ENCODE measurements around the gene TDRD10. TPM values are rescaled to one million over a fixed set of nuclear protein-coding genes. Genes with fewer than 3 reads are reported as not detected.
A peak's percentile ranks its signal among the peaks of the same experiment; 100 is the strongest.

TDRD10 gene, protein sequence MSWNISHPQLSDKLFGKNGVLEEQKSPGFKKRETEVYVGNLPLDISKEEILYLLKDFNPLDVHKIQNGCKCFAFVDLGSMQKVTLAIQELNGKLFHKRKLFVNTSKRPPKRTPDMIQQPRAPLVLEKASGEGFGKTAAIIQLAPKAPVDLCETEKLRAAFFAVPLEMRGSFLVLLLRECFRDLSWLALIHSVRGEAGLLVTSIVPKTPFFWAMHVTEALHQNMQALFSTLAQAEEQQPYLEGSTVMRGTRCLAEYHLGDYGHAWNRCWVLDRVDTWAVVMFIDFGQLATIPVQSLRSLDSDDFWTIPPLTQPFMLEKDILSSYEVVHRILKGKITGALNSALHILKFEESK
- not detected in 2 replicates for total RNA-seq (2014; rRNA removed; shearing (Covaris generic))

DNA sequence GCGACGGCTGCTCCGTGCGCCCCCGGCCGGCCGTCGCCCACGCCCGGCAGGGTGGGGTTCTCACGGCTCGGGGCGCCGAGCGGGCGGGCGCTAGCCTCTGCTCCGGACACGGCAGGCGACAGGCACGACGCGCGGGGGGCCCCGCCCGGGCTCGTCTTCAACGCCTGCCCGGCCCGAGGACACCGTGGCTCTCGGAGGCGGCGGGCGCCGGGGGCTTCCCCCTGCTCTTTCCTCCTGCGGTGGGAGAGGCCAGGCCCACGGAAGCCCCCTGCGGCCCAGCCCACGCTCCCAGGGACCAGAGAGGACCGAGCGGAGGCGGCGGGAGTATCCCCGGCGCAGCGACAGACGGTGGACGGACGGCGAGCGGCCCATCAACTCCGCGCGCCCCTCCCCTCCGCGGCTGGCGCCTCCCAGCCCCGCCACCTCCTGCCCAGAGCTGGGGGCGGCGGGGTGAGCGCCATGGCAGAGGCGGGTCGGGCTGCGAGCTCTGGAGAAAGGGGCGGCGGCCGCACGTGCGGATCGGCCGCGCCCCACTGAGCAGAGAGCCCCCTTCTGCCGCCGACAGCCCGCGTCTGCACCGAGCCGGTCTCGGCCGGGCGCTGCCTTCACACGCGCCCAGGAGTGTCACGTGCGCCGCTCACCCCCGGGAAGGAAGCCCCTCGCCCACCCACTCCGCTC is at the start of gene TDRD10, which contains the start of gene SHE:
TSS of gene TDRD10 (plus strand) at position 154 of the 678 bp plus-strand sequence. CDS start 4,685 bp downstream, outside the sequence.
TSS of gene SHE (minus strand) at position 347 of the 678 bp plus-strand sequence. CDS start 386 bp downstream, outside the sequence.
- DNase-seq (ENCODE audit: low spot score): no peak

DNA sequence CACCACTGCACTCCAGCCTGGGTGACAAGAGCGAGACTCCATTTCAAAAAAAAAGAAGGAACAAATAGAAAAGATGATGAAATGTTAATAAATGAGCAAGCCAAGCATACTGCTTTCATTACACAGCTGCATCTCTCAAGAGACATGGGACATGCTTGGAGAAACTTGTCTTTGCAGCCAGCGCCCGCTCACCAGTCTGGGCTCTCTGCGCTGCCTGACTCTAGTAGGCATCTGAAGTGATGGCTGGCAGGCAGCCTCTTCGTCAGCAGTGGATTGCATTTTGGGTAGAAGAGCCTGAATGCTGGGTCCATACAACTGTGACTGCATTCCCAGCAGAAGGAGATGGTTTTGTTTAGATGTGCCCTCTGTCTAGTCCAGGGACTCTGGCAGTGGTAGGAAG is 48.9 kb upstream of the TDRD10 start:
- no peak for DNase-seq (ENCODE audit: low spot score)

DNA sequence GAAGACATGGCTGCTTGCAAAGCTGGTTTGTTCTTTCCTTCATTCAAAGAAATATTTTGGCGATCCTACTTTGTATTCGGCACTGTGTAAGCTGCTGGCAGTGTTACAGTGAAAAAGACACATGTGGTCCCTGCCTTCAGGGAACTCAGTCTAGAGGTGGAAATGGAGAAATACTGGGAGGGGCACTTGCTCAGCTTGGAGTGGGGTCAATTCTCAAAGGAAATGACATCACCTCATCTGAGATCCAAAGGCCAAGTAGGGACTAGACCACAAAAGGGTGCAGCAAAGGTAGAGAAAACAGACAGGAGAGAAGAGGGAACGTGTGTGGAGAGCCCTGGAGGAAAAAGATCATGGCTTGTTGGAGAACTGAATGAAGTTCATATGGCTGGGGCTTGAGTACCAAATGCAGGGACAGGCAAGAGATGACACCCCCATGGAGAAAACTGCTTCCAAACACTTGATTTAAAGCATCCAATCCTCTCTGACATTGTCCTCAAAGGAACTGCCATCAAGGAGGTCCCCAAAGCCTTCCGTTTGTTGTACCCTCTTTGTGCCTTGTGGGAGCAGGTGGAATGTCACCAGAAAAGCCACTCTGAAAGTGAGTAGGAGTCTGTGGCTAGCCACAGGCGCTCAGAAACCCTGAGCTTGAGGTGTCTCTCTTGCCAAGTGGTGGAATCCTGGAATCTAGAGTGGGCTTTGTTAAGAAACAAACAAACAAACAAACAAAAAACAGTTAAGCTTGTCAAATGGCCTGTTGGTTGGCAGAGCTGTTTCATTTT is 48.3 kb upstream of the TDRD10 start:
- DNase-seq (ENCODE audit: low spot score): peak; percentile 78

DNA sequence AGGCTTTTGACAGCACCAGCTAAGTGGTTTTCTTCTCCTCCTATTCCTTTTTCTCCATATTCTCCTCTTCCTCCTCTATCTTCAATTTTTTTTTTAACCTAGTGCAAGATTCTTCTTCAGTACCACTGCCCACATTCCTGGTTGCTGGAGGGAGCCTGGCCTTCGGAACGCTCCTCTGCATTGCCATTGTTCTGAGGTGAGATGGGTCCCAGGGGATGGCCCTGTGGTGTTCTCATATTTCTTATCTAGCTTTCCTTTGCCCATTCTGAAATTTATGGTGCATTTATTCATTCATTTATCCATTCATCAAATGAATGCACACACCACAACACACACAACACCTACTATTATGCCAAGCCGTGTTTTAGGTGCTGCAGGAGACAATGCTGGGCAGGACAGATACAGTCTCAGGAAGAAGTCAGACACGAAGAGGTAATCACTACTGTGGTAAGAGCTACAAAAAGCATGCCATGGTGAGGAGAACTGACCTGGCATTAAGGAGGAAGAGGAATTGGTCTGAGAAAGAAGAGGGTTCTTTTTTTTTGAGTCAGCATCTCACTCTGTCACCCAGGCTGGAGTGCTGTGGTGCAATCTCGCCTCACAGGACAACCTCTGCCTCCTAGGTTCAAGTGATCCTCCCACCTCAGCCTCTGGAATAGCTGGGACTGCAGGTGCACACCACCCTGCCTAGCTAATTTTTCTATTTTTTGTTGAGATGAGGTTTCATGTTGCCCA is 47.5 kb upstream of the TDRD10 start:
- no peak for DNase-seq (ENCODE audit: low spot score)

DNA sequence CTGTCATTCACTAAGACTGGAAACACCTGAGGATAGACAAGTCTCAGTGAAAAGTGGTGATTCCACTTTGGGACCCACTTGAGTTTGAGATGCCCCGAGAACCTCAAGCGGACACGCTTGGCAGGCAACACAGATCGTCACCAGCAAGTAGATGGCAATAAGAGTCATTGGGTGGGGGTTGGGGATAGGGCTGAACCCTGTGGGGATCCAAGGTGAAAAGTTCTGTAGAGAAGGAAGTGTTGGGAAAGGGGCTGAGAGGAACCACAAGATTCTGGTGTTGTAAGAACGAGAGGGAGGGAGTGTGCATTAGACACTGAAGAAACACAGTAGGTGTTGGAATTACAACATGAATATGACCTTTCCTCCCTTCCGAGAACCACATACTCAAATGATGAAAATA is 45.4 kb upstream of the TDRD10 start:
- DNase-seq (ENCODE audit: low spot score): no peak

DNA sequence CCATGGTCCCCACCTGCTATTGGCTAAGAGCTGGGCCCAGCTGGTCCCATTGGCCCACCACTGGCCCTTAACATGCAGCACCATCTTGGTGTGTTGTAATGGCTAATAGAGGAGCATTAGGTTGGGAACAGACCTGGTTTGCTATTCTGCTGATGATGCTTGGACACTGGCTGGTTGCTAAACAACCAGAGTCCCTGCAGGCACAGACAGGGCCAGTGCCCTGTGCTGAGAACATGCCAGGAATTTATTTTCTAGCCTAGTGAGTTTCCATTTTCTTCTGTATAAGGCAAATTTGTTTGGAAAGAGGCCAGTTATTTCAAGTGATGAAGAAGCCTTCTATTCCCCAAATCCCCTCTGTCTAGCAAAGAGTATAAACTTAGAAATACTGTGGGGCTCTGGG is 42.9 kb upstream of the TDRD10 start:
- DNase-seq (ENCODE audit: low spot score): no peak

DNA sequence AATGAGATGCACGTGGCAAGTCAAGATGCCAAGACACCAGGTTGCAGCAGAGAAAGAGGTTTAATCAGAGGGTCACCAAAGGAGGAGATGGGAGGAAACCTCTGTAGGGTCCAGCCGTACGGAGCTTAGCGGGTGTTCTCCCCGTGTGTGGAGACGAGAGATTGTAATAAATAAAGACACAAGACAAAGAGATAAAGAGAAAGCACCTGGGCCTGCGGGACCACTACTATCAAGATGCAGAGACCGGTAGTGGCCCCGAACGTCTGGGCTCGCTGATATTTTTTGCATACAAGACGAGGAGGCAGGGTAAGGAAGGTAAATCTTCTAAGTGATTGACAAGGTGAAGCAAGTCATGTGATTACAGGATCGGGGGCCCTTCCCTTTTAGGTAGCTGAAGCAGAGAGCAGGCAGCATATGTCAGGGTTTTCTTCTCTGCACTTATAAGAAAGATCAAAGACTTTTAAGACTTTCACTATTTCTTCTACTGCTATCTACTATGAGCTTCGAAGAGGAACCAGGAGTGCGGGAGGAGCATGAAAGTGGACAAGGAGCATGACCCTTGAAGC is 41.2 kb upstream of the TDRD10 start:
- no peak for DNase-seq (ENCODE audit: low spot score)

DNA sequence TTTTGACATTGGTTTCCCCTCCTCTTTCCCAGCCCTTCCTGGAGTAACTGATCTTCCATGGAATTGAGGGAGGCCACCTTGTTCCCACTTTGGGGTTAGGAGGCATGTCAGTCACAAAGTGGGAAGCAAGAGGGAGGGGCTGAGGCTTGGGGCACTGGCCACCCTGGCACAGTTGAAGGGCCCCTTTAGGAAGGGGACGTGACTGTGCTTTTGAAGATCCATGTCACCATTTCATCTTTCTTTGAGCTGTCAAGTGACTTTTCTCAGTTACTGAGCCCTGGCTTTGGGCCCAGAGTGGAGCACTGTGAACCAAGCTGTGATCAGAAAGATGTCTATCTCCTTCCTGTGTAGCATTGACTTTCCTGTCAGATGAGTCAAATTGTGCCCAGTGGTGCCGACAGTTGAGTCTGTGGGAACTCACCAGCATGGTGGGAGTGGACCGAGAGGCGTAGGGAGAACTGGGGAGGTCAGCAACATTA is 38.5 kb upstream of the TDRD10 start:
- DNase-seq (ENCODE audit: low spot score): peak; percentile 63

DNA sequence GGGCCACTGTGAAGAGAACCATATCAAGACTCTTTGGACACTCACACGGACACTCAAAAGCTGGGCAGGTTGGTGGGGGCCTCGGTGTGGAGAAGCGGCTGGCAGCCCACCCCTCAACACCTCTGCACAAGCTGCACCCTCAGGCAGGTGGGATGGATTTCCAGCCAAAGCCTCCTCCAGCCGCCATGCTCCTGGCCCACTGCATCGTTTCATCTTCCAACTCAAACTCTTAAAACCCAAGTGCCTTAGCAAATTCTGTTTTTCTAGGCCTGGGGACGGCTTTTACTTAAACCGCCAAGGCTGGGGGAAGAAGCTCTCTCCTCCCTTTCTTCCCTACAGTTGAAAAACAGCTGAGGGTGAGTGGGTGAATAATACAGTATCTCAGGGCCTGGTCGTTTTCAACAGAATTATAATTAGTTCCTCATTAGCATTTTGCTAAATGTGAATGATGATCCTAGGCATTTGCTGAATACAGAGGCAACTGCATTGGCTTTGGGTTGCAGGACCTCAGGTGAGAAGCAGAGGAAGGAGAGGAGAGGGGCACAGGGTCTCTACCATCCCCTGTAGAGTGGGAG is 36.3 kb upstream of the TDRD10 start:
- no peak for DNase-seq (ENCODE audit: low spot score)

DNA sequence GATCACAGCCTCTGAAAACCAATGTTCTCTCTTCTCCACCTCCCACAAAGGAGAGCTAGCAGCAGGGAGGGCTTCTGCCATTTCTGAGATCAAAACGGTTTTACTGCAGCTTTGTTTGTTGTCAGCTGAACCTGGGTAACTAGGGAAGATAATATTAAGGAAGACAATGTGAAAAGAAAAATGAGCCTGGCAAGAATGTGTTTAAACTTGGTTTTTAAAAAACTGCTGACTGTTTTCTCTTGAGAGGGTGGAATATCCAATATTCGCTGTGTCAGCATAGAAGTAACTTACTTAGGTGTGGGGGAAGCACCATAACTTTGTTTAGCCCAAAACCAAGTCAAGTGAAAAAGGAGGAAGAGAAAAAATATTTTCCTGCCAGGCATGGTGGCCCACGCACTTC is 35.8 kb upstream of the TDRD10 start:
- DNase-seq (ENCODE audit: low spot score): no peak

DNA sequence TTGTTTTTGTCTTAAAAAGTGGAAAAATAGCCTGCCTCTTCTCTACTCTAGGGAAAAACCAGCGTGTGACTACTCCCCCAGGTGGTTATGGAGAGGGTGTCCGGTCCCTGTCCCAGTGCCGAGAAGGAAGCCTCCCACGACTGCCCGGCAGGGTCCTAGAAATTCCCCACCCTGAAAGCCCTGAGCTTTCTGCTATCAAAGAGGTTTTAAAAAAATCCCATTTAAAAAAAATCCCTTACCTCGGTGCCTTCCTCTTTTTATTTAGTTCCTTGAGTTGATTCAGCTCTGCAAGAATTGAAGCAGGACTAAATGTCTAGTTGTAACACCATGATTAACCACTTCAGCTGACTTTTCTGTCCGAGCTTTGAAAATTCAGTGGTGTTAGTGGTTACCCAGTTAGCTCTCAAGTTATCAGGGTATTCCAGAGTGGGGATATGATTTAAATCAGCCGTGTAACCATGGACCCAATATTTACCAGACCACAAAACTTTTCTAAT is 35.0 kb upstream of the TDRD10 start:
- no peak for DNase-seq (ENCODE audit: low spot score)

DNA sequence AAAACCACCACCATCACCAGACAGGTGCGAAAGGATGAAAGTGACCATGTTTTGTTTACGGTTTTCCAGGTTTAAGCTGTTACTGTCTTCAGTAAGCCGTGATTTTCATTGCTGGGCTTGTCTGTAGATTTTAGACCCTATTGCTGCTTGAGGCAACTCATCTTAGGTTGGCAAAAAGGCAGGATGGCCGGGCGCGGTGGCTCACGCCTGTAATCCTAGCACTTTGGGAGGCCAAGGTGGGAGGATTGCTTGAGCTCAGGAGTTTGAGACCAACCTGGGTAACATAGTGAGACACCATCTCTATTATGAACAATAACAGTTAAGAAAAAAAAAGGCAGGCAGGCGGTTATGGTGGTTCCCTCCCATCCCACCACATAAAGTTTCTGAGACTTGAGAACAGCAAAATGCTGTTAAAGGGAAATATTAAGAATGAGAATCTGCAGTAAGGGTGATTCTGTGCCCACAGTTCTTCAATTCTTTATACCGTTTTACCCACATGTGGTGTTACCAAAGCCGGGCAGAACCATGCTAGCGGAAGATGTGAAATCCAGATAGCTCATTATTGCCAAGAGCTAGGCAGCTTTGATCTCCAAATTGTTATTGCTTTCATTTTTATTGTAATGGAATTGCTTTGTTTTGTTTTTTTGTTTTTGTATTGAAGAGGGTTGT is 34.5 kb upstream of the TDRD10 start:
- DNase-seq (ENCODE audit: low spot score): no peak

DNA sequence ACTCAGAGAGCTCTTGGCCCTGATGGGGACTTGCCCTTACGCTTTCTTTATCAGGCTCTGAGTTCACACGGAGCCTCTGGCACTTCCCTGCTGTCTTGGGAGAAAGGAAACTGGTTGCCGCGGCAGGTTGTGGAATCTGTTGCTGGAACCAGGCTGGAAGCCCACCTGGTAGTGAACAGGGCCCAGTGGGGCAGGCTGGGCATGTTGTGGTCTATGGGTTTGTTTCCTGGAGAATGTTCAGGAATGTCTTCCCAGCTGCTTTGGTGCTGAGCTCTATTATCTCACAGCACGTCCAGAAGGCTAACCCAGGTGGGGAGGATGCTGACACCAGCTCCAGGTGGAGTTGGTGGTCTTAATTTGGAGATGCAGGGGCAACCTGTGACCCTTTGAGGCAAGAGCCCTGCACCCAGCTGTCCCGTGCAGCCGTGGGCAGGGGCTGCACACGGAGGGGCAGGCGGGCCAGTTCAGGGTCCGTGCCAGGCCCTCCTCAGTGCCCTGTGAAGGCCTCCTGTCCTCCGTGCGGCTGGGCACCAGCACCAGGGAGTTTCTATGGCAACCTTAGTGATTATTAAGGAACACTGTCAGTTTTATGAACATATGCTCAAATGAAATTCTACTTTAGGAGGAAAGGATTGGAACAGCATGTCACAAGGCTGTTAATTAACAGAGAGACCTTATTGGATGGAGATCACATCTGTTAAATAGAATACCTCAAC is 33.3 kb upstream of the TDRD10 start:
- DNase-seq (ENCODE audit: low spot score): no peak

DNA sequence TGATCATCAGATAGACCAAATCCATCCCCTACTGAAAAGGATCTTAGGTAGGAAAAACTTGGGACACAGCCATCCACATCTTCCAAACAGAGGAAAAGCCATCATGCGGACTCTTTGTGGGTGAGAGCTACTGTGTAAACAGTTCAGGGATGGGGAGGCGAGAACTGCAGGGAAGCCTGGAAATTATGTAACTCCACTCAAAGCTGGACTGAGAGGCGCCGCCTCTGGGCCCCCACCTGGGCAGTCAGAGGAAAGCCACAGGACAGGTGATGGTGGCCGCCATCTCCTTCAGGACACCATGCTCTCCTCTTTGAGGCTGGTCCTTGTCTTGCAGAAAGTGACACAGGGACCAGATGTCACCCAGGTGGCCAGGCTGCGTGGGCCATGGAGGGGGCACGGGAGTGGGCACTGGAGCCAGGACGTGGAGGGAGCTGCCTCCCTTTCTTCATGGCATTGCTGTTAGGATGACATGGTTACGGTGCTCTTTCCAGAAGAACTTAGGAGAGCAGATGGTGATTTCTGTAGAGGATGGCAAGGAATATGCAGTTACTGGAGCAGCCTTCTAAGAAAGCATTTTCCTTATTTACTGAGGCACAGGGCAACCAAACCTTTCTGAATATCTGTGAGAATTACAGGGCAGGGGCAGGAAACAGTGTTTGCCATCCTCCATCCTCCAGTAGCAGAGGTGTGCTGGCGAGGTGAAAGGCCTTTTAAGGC is 32.0 kb upstream of the TDRD10 start:
- no peak for DNase-seq (ENCODE audit: low spot score)

DNA sequence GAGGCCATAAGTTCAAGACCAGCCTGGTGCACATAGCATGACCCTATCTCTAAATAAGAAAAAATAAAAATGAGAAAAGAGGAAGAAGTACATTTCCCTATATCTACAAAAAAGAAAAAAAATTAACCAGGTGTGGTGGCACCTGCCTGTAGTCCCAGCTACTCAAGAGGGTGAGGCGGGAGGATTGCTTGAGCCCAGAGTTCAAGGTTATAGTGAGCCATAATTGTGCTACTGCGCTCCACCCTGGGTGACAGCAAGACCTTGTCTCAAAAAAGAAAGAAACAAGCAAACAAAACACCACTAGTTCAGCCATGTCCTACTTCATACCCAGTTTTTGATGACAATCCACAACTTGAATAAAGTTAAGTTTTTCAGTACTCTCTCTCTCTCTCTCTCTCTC is 30.7 kb upstream of the TDRD10 start:
- no peak for DNase-seq (ENCODE audit: low spot score)

DNA sequence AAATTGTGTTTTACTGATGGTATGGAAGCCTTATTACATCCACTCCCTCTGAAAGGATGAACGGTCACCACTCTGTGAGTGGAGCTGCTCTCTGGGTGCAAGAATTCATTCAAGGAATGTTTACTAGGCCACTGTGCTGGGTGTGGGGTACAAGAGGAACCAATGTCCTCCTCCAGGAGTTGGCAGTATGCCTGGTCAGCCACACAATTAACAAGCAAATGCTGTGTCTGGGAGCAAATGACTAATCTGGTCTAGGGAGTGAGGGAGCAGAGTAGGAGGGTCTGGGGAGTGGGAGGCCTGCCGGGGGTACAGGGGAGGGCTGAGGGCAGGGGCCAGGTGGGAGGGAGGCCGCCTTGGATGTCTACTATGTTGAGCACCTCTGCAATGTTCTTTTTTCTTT is 27.2 kb upstream of the TDRD10 start:
- DNase-seq (ENCODE audit: low spot score): peak; percentile 94

DNA sequence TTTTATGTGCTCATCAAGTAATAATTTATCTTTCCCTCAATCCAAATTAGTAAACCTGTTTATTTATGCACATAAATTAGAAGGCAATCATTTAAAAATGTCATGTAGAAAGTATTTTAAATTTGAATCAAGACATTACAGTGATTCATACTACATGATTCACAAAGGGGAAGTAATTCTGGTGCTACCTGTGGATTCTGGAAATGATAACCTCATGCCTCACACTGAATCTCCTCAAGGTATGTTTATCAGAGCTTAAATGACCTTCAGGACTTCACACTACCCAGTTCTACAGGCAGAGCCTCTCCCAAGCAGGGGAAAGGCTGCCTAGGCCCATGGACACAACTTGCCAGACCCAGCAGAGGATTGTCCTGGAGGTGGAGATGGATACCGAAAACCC is 25.2 kb upstream of the TDRD10 start:
- DNase-seq (ENCODE audit: low spot score): peak; percentile 35

DNA sequence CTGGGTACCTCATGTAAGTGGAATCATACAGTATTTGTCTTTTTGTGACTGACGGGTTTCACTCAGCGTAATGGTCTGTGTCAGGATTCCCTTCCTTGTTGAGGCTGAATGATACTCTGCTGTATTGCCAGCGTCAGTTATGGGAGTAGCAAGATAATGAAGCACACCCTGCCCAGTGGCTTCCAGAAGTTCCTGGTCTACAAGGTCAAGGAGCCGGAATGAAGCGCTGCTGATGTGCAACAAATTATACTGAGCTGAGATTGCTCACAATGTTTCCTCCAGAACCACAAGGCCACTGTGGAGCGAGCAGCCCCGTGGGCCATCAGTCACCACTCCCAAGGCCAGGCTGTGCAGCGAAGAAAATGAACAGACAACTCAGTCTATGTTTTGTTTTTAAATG is 24.0 kb upstream of the TDRD10 start:
- no peak for DNase-seq (ENCODE audit: low spot score)

DNA sequence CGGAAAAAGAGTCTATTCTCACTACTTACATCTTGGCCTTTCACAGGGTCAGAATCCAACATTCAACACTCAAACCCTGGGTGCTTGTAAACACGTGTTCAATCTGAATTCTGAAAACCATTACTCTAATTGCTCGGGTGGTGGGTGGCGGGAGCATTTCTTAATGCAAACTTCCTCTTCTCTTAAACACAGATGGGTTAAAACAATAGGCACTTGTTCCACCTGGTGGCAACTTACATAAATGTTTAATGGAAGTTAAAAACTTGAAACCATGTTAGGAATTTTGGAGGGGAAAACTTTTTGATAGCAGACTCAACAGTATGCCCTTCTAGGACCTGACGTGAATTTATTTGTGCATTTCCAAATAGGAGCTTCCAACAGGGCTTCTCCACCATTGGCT is 23.4 kb upstream of the TDRD10 start:
- DNase-seq (ENCODE audit: low spot score): peak; percentile 55

Measured in A172 (cell line).